DND-41 (cell line): ENCODE results near the gene SLC6A7.

Experiments
- EZH2 ChIP-seq: IDR thresholded peaks from 3 replicates; pipeline ENCODE4 v1.6.1; 2012; ENCODE audit warnings: borderline replicate concordance, low read depth, mild to moderate bottlenecking, moderate library complexity, low read length, inconsistent platforms; ENCODE audit not compliant: severe bottlenecking
- TF ChIP-seq, protein P1 (sequence below): IDR thresholded peaks from 2 replicates; pipeline ENCODE4 v1.5.1; 2012; ENCODE audit warnings: borderline replicate concordance, low read length, moderate library complexity, mild to moderate bottlenecking; ENCODE audit not compliant: poor library complexity, severe bottlenecking; ENCODE audit errors: extremely low read depth

DNA sequence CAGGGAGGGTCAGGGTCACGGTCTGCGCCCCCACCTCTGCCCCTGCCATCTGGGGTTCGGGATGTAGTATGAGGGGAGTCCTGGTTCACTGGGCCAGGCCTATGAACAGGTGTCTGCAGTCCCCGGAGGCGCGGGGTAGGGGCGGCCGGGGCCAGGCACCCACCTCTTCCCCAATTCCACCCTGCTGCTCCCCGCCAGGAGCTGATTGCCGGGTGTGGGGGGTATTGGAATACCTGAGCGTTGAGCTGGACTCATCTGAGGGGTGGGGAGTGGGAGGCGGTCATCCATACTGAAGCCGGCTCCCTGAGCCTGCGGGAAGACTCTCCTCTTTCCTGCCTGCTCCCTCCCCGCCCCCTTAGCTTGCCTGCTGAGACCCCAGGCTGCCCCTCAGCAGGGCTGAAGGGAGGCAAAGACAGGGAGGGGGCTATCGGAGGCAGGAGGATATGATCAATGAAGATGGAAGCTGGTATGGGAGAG lies 679 bp downstream of the SLC6A7 start:
- TF ChIP-seq, protein P1, sequence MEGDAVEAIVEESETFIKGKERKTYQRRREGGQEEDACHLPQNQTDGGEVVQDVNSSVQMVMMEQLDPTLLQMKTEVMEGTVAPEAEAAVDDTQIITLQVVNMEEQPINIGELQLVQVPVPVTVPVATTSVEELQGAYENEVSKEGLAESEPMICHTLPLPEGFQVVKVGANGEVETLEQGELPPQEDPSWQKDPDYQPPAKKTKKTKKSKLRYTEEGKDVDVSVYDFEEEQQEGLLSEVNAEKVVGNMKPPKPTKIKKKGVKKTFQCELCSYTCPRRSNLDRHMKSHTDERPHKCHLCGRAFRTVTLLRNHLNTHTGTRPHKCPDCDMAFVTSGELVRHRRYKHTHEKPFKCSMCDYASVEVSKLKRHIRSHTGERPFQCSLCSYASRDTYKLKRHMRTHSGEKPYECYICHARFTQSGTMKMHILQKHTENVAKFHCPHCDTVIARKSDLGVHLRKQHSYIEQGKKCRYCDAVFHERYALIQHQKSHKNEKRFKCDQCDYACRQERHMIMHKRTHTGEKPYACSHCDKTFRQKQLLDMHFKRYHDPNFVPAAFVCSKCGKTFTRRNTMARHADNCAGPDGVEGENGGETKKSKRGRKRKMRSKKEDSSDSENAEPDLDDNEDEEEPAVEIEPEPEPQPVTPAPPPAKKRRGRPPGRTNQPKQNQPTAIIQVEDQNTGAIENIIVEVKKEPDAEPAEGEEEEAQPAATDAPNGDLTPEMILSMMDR: no peak
- TF ChIP-seq EZH2: no peak
